Measurements from ENCODE around the gene SLC37A3. TPM values are rescaled to one million over a fixed set of nuclear protein-coding genes. Genes with fewer than 3 reads are reported as not detected.

SLC37A3 gene
- total and polyA plus RNA-seq, 3 experiments from 2014 or later, result 12.0 to 57.2 (median 56.6) TPM

DNA sequence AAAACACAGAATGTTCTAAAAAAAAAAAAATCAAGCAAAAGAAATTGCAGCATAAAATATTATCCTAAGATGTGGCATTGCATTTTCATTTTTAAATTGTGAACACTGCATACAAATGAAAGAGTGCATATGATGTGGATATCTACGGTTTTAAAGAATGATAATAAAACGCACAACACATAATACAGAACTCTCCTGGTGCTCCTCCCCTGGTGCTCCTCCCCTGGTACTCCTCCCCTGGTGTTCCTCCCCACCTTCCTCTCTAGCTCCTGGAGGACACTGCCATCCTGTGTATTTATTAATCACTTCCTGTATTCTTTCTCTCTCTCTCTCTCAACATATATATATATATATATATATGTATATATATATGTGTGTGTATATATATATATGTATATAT, 100.1 kb downstream of the SLC37A3 start:
- no peaks in the 10 kb centered on the region for H3K9me3 ChIP-seq (ENCODE audit: low read length)
- Mint-ChIP-seq H3K4me3 (no peak overlapping the region), H3K27ac (no peak overlapping the region), H3K36me3 (peaks cover 0 to 3% (median 0%) of the 10 kb centered on the region in 3 donors), H3K27me3 (no peaks in the 10 kb centered on the region), H3K9me3 (no peaks in the 10 kb centered on the region), H3K4me1 (peaks cover 0 to 3% (median 0%) of the 10 kb centered on the region in 3 donors)
- ChIA-PET POLR2A (no interaction called here), CTCF (no interaction called here)
- no peaks in the 10 kb centered on the region for H3K27me3 ChIP-seq (ENCODE audit: insufficient read depth, low read length, poor library complexity, severe bottlenecking)
- no peak for DNase-seq
- H3K27ac ChIP-seq (ENCODE audit: low read depth, low read length), result no peak overlapping the region
- no peak overlapping the region for H3K4me3 ChIP-seq (ENCODE audit: low read length)
- no peaks in the 10 kb centered on the region for H3K4me1 ChIP-seq (ENCODE audit: insufficient read depth, low read length)
- H3K36me3 ChIP-seq (ENCODE audit: insufficient read depth, low read length), result no peaks in the 10 kb centered on the region

DNA sequence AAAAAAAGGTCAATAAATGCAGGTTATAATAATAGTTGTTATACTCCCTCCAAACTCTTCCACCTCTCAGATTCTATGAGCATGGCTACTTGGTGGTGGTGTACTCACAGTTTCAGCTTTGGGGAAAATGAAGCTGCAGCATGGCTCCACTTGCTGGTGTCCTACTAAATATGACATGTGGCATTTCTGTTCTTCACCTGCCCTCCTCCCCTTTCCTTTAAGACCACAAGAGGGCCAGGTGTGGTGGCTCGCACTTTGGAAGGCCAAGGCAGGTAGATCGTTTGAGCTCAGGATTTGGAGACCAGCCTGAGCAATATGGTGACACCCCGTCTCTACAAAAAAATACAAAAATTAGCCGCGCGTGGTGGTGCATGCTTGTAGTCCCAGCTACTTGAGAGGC, 101.1 kb downstream of the SLC37A3 start:
- no peaks in the 10 kb centered on the region for H3K27me3 Mint-ChIP-seq
- Histone ChIP-seq H3K27me3 (ENCODE audit: insufficient read depth, low read length, poor library complexity, severe bottlenecking) (no peaks in the 10 kb centered on the region), H3K4me3 (ENCODE audit: low read length) (no peak overlapping the region), H3K27ac (ENCODE audit: low read depth, low read length) (no peak overlapping the region), H3K36me3 (ENCODE audit: insufficient read depth, low read length) (no peaks in the 10 kb centered on the region), H3K4me1 (ENCODE audit: insufficient read depth, low read length) (no peaks in the 10 kb centered on the region), H3K9me3 (ENCODE audit: low read length) (no peaks in the 10 kb centered on the region)
- peaks cover 0 to 3% (median 0%) of the 10 kb centered on the region in 3 donors for H3K4me1 Mint-ChIP-seq
- DNase-seq, result peak in 2 of 5 donors; percentile 3 to 4
- POLR2A ChIA-PET, result no interaction called here
- CTCF ChIA-PET, result no interaction called here
- H3K9me3 Mint-ChIP-seq, result no peaks in the 10 kb centered on the region
- peak overlapping the region in 1 of 8 donors; percentile 43 for H3K27ac Mint-ChIP-seq
- peaks cover 0 to 3% (median 0%) of the 10 kb centered on the region in 3 donors for H3K36me3 Mint-ChIP-seq
- no peak overlapping the region for H3K4me3 Mint-ChIP-seq

DNA sequence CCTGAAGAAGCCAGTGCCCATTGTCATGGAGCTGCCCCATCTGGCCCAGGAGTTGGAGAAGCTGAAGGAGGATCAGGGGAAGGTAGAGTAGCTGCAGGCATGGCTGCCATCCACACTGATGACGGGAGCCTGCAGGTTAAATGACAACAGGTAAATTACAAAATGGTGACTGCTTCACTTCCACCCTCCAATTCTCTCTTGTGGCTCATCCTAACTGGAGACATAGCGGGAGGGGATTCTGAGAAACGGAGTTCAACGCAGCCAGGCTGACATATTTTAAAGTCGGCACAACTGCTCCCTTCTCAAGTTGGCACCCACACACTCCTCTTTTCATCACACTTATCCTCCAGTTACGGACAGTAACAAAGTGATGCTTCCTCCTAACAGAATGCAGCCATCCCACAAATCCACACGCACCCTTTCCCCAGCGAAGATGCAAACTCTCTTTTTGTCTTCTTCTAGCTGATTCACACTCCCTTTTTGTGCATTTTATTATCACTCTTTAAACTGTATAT, 103.0 kb downstream of the SLC37A3 start:
- Mint-ChIP-seq H3K36me3 (peaks cover 0 to 3% (median 0%) of the 10 kb centered on the region in 3 donors), H3K27me3 (peaks cover 0 to 3% of the 10 kb centered on the region in 2 donors), H3K4me1 (peaks cover 0 to 3% (median 0%) of the 10 kb centered on the region in 3 donors), H3K9me3 (no peaks in the 10 kb centered on the region), H3K27ac (peak overlapping the region in 1 of 8 donors; percentile 48), H3K4me3 (no peak overlapping the region)
- DNase-seq, result no peak
- Histone ChIP-seq H3K9me3 (ENCODE audit: low read length) (no peaks in the 10 kb centered on the region), H3K27me3 (ENCODE audit: insufficient read depth, low read length, poor library complexity, severe bottlenecking) (no peaks in the 10 kb centered on the region), H3K27ac (ENCODE audit: low read depth, low read length) (no peak overlapping the region), H3K4me3 (ENCODE audit: low read length) (no peak overlapping the region), H3K36me3 (ENCODE audit: insufficient read depth, low read length) (no peaks in the 10 kb centered on the region), H3K4me1 (ENCODE audit: insufficient read depth, low read length) (no peaks in the 10 kb centered on the region)
- POLR2A ChIA-PET, result no interaction called here
- CTCF ChIA-PET, result interaction anchor here (0.8 kb wide), 1 partner anchor 9 kb away, joined by 3 read pairs; no protein-coding TSS in a partner anchor

DNA sequence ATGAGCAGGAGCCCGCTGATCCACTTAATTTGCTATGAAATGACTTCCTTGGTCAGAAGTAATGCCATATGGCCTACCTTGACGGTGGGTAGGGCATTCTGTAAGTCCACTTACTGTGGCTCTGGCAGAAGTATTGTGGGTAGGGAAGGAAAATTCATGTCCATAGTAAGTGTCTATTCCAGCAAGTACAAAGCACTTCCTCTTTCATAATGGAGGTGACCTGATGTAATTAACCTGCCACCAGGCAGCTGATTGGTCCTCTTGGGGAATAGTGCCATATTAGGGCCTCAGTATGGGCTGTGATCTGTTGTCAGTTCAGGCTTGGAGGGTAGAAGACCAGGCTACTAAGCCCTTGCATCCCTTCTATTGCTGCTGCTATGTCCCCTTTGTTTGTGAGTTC, 103.9 kb downstream of the SLC37A3 start:
- H3K27me3 Mint-ChIP-seq, result peaks cover 3% of the 10 kb centered on the region in 2 donors
- CTCF ChIA-PET, result interaction anchor here (0.8 to 1.2 kb wide), 3 partner anchors 9 to 10 kb away, joined by 3 read pairs; no protein-coding TSS in a partner anchor

DNA sequence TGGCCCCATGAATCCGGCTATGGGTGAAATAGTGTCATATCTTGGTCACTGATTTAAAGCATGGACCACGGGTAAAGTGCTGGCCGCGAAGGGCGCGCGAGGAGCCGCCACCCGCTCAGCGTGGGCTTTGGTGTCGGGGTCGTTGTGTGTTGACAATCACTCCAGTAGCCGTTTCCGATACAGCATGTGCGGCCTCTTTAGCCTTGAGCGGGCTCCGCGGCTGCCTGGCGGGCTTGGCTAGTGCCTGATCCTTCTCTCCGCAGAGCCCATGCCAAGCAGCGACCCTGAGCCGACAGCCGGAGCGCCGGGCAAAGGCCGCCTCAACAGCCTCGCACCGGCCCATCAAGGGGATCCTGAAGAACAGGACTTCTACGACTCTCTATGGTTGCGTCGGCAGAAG, 105.9 kb downstream of the SLC37A3 start:
- H3K27me3 ChIP-seq (ENCODE audit: insufficient read depth, low read length, poor library complexity, severe bottlenecking), result no peaks in the 10 kb centered on the region
- DNase-seq, result no peak
- peaks cover 3% of the 10 kb centered on the region in 2 donors for H3K27me3 Mint-ChIP-seq
- H3K27ac ChIP-seq (ENCODE audit: low read depth, low read length), result no peak overlapping the region
- H3K4me3 Mint-ChIP-seq, result no peak overlapping the region
- no peak overlapping the region for H3K27ac Mint-ChIP-seq
- peaks cover 0 to 3% (median 0%) of the 10 kb centered on the region in 3 donors for H3K4me1 Mint-ChIP-seq
- H3K4me3 ChIP-seq (ENCODE audit: low read length), result no peak overlapping the region
- H3K36me3 Mint-ChIP-seq, result peaks cover 0 to 3% (median 0%) of the 10 kb centered on the region in 3 donors
- ChIA-PET CTCF (interaction anchor here (0.7 to 2.0 kb wide), 2 partner anchors 11 to 56 kb away, joined by 5 to 7 read pairs; no protein-coding TSS in a partner anchor), POLR2A (no interaction called here)
- H3K36me3 ChIP-seq (ENCODE audit: insufficient read depth, low read length), result no peaks in the 10 kb centered on the region
- H3K9me3 ChIP-seq (ENCODE audit: low read length), result no peaks in the 10 kb centered on the region
- no peaks in the 10 kb centered on the region for H3K9me3 Mint-ChIP-seq
- H3K4me1 ChIP-seq (ENCODE audit: insufficient read depth, low read length), result no peaks in the 10 kb centered on the region

More for the DNA sequence above, 103.9 kb downstream of the SLC37A3 start:
- no peaks in the 10 kb centered on the region for H3K4me1 ChIP-seq (ENCODE audit: insufficient read depth, low read length)
- H3K27me3 ChIP-seq (ENCODE audit: insufficient read depth, low read length, poor library complexity, severe bottlenecking), result no peaks in the 10 kb centered on the region
- Mint-ChIP-seq H3K36me3 (peaks cover 0 to 3% (median 0%) of the 10 kb centered on the region in 3 donors), H3K4me3 (no peak overlapping the region), H3K27ac (peak overlapping the region in 2 of 8 donors; percentile 0 to 63), H3K4me1 (peaks cover 0 to 3% (median 0%) of the 10 kb centered on the region in 3 donors), H3K9me3 (no peaks in the 10 kb centered on the region)
- no peak for DNase-seq
- POLR2A ChIA-PET, result no interaction called here
- H3K27ac ChIP-seq (ENCODE audit: low read depth, low read length), result no peak overlapping the region
- no peak overlapping the region for H3K4me3 ChIP-seq (ENCODE audit: low read length)
- no peaks in the 10 kb centered on the region for H3K36me3 ChIP-seq (ENCODE audit: insufficient read depth, low read length)
- no peaks in the 10 kb centered on the region for H3K9me3 ChIP-seq (ENCODE audit: low read length)

DNA sequence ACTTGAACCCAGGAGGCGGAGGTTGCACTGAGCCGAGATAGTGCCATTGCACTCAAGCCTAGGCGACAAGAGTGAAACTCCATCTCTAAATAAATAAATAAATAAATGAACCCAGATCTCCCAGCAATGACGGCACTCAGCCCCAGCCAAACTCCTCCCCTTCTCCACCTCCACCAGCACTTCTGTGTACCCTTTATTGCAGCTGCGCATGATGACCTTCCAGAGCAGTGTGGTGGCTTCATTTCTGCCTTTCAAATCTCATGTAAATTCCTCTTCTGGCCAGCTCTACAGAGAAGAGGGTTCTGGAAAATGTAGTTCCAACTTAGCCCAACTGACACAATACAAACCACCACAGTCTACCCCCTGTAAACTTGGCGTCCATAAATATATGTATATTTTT, 108.5 kb downstream of the SLC37A3 start:
- H3K9me3 Mint-ChIP-seq, result no peaks in the 10 kb centered on the region
- no peak for DNase-seq
- H3K9me3 ChIP-seq (ENCODE audit: low read length), result no peaks in the 10 kb centered on the region
- H3K36me3 Mint-ChIP-seq, result no peaks in the 10 kb centered on the region
- no peak overlapping the region for H3K27ac ChIP-seq (ENCODE audit: low read depth, low read length)
- no peaks in the 10 kb centered on the region for H3K4me1 Mint-ChIP-seq
- ChIA-PET CTCF (no interaction called here), POLR2A (no interaction called here)
- peak overlapping the region in 2 of 8 donors; percentile 12 to 84 for H3K27ac Mint-ChIP-seq
- H3K4me1 ChIP-seq (ENCODE audit: insufficient read depth, low read length), result no peaks in the 10 kb centered on the region
- no peaks in the 10 kb centered on the region for H3K27me3 ChIP-seq (ENCODE audit: insufficient read depth, low read length, poor library complexity, severe bottlenecking)
- no peak overlapping the region for H3K4me3 ChIP-seq (ENCODE audit: low read length)
- peaks cover 3% of the 10 kb centered on the region in 2 donors for H3K27me3 Mint-ChIP-seq
- no peak overlapping the region for H3K4me3 Mint-ChIP-seq
- no peaks in the 10 kb centered on the region for H3K36me3 ChIP-seq (ENCODE audit: insufficient read depth, low read length)

DNA sequence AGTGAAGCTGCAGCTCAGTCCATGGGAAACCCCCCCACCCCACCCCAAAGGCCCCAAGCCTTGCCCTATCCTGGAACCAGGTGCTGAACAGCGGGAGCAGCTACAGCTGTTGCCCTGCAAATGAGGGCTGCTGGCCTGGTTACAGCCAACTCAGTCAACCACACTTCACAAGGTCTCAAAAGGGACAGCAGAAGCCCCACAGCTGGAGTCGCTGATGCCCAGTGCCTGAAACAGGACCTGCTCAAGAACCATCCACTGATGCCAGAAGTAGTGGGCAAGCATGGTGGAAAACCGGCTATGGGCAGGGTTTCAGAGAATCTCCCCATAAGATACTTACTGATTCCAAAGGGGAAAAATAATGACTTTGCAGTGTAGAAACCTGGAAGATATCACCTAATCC, 110.3 kb downstream of the SLC37A3 start:
- no peaks in the 10 kb centered on the region for H3K9me3 Mint-ChIP-seq
- Histone ChIP-seq H3K27ac (ENCODE audit: low read depth, low read length) (no peak overlapping the region), H3K4me3 (ENCODE audit: low read length) (no peak overlapping the region), H3K4me1 (ENCODE audit: insufficient read depth, low read length) (no peaks in the 10 kb centered on the region), H3K9me3 (ENCODE audit: low read length) (no peaks in the 10 kb centered on the region), H3K36me3 (ENCODE audit: insufficient read depth, low read length) (no peaks in the 10 kb centered on the region), H3K27me3 (ENCODE audit: insufficient read depth, low read length, poor library complexity, severe bottlenecking) (no peaks in the 10 kb centered on the region)
- peaks cover 0 to 1% (median 0%) of the 10 kb centered on the region in 3 donors for H3K36me3 Mint-ChIP-seq
- CTCF ChIA-PET, result no interaction called here
- peak overlapping the region in 1 of 8 donors; percentile 38 for H3K27ac Mint-ChIP-seq
- peaks cover 3% of the 10 kb centered on the region in 2 donors for H3K27me3 Mint-ChIP-seq
- no peak for DNase-seq
- H3K4me1 Mint-ChIP-seq, result no peaks in the 10 kb centered on the region
- POLR2A ChIA-PET, result no interaction called here
- H3K4me3 Mint-ChIP-seq, result no peak overlapping the region

DNA sequence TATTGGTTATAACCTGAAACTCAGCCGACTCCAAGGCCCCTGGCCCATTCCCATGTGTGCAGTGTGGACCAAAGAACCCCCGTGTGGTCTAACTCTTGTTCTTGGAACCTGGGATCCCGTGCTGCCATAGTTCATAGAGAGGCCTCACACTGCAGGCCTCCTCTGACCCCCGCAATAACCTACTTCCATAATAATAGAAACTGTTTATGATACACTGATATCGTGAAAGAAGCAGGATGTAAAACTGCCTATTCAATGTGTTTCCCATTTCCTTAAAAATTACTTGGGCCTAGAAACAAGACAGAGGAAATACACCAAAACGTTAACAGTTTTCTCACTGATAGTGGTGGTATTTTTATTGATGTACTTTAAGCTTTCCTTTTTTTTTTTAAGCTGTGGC, 112.4 kb downstream of the SLC37A3 start:
- no peak overlapping the region for H3K27ac ChIP-seq (ENCODE audit: low read depth, low read length)
- no peak for DNase-seq
- CTCF ChIA-PET, result interaction anchor here (0.7 kb wide), 1 partner anchor 9 kb away, joined by 3 read pairs; no protein-coding TSS in a partner anchor
- Mint-ChIP-seq H3K36me3 (peaks cover 0 to 1% (median 0%) of the 10 kb centered on the region in 3 donors), H3K9me3 (no peaks in the 10 kb centered on the region), H3K27me3 (peaks cover 2 to 3% of the 10 kb centered on the region in 2 donors), H3K27ac (peak overlapping the region in 2 of 8 donors; percentile 12 to 31), H3K4me1 (no peaks in the 10 kb centered on the region), H3K4me3 (no peak overlapping the region)
- no peaks in the 10 kb centered on the region for H3K4me1 ChIP-seq (ENCODE audit: insufficient read depth, low read length)
- H3K4me3 ChIP-seq (ENCODE audit: low read length), result no peak overlapping the region
- no peaks in the 10 kb centered on the region for H3K27me3 ChIP-seq (ENCODE audit: insufficient read depth, low read length, poor library complexity, severe bottlenecking)
- POLR2A ChIA-PET, result no interaction called here
- no peaks in the 10 kb centered on the region for H3K9me3 ChIP-seq (ENCODE audit: low read length)
- H3K36me3 ChIP-seq (ENCODE audit: insufficient read depth, low read length), result no peaks in the 10 kb centered on the region

Measured in CD8-positive, alpha-beta memory T cell (primary cell).